HL-60 (cell line): ENCODE data around the gene FGFBP3.

ENCODE experiments used
- GABPA ChIP-seq: IDR thresholded peaks from 2 replicates; pipeline ENCODE4 v1.6.1; 2012; ENCODE audit warnings: low read depth
- POLR2AphosphoS5 ChIP-seq: IDR thresholded peaks from 2 replicates; pipeline ENCODE4 v1.6.1; 2012; ENCODE audit warnings: low read depth
- SPI1 ChIP-seq: IDR thresholded peaks from 2 replicates; pipeline ENCODE4 v1.6.1; 2012; ENCODE audit warnings: low read depth, mild to moderate bottlenecking, borderline replicate concordance
- TF ChIP-seq, protein P1 (sequence below): IDR thresholded peaks from one replicate; pipeline ENCODE4 v1.5.1; 2011; ENCODE audit warnings: low read length, control low read depth, inconsistent platforms; ENCODE audit not compliant: insufficient read depth
- TF ChIP-seq, protein P2 (sequence below): IDR thresholded peaks from 2 replicates; pipeline ENCODE4 v1.6.1; 2012; ENCODE audit warnings: low read depth; ENCODE audit not compliant: insufficient replicate concordance

DNA sequence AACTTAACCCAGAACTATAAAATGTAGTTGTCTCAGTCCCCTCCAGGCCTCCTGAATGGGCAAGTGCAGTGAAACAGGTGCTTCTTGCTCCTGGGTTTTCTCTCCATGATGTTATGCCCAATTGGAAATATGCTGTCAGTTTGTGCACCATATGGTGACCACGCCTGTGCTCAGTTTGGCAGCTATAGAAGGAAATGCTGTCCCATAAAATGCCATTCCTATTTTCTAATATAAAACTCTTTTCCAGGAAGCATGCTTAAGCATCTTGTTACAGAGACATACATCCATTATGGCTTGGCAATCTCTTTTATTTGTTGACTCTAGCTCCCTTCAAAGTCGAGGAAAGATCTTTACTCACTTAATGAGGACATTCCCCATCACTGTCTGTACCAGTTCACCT lies 45.2 kb downstream of the FGFBP3 start:
- TF ChIP-seq POLR2AphosphoS5, result no peak
- TF ChIP-seq, protein P1, sequence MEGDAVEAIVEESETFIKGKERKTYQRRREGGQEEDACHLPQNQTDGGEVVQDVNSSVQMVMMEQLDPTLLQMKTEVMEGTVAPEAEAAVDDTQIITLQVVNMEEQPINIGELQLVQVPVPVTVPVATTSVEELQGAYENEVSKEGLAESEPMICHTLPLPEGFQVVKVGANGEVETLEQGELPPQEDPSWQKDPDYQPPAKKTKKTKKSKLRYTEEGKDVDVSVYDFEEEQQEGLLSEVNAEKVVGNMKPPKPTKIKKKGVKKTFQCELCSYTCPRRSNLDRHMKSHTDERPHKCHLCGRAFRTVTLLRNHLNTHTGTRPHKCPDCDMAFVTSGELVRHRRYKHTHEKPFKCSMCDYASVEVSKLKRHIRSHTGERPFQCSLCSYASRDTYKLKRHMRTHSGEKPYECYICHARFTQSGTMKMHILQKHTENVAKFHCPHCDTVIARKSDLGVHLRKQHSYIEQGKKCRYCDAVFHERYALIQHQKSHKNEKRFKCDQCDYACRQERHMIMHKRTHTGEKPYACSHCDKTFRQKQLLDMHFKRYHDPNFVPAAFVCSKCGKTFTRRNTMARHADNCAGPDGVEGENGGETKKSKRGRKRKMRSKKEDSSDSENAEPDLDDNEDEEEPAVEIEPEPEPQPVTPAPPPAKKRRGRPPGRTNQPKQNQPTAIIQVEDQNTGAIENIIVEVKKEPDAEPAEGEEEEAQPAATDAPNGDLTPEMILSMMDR, result no peak
- TF ChIP-seq GABPA, result no peak
- TF ChIP-seq, protein P2, sequence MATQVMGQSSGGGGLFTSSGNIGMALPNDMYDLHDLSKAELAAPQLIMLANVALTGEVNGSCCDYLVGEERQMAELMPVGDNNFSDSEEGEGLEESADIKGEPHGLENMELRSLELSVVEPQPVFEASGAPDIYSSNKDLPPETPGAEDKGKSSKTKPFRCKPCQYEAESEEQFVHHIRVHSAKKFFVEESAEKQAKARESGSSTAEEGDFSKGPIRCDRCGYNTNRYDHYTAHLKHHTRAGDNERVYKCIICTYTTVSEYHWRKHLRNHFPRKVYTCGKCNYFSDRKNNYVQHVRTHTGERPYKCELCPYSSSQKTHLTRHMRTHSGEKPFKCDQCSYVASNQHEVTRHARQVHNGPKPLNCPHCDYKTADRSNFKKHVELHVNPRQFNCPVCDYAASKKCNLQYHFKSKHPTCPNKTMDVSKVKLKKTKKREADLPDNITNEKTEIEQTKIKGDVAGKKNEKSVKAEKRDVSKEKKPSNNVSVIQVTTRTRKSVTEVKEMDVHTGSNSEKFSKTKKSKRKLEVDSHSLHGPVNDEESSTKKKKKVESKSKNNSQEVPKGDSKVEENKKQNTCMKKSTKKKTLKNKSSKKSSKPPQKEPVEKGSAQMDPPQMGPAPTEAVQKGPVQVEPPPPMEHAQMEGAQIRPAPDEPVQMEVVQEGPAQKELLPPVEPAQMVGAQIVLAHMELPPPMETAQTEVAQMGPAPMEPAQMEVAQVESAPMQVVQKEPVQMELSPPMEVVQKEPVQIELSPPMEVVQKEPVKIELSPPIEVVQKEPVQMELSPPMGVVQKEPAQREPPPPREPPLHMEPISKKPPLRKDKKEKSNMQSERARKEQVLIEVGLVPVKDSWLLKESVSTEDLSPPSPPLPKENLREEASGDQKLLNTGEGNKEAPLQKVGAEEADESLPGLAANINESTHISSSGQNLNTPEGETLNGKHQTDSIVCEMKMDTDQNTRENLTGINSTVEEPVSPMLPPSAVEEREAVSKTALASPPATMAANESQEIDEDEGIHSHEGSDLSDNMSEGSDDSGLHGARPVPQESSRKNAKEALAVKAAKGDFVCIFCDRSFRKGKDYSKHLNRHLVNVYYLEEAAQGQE, result no peak
- TF ChIP-seq SPI1, result no peak
